ENCODE results near the gene SETBP1. TPM values are rescaled to one million over a fixed set of nuclear protein-coding genes. Genes with fewer than 3 reads are reported as not detected.

Gene SETBP1
- total RNA-seq, 1 donor, result 22.8 TPM

- no peak for TF ChIP-seq CTCF (IDR thresholded peaks at IDR 0.05; ENCODE audit: extremely low read depth, low read depth, low read length)
- no peaks in the 10 kb centered on the region for H3K4me1 ChIP-seq (ENCODE audit: insufficient read depth, low read length)
- no peaks in the 10 kb centered on the region for H3K79me2 ChIP-seq (ENCODE audit: insufficient read depth, low read length)
Measured at GRCh38 chr18:44795241-44795640, 114.6 kb downstream of the SETBP1 start.

GRCh38 chr18:44796429-44797428 is 116.0 kb downstream of the SETBP1 start:
- TF ChIP-seq CTCF (IDR thresholded peaks at IDR 0.05; ENCODE audit: extremely low read depth, low read depth, low read length), result no peak

More at GRCh38 chr18:44795241-44795640, 114.6 kb downstream of the SETBP1 start:
- Histone ChIP-seq H3K27me3 (ENCODE audit: insufficient read depth, low read length) (no peaks in the 10 kb centered on the region), H3K9me3 (ENCODE audit: low read depth, low read length) (no peaks in the 10 kb centered on the region), H4K20me1 (ENCODE audit: insufficient read depth, low read length) (no peaks in the 10 kb centered on the region), H3K27ac (ENCODE audit: low read depth, low read length) (no peak overlapping the region), H2AFZ (ENCODE audit: low read length) (no peak overlapping the region), H3K4me2 (ENCODE audit: insufficient read depth, low read length) (no peak overlapping the region), H3K36me3 (ENCODE audit: insufficient read depth, low read length) (no peaks in the 10 kb centered on the region), H3K4me3 (ENCODE audit: insufficient read depth, low read length) (no peak overlapping the region)
- no peak for DNase-seq (ENCODE audit: insufficient read length, low spot score, missing footprints)

GRCh38 chr18:44798433-44799048 is 117.9 kb downstream of the SETBP1 start:
- H3K27me3 ChIP-seq (ENCODE audit: insufficient read depth, low read length), result no peaks in the 10 kb centered on the region
- no peak for DNase-seq (ENCODE audit: insufficient read length, low spot score, missing footprints)
- no peaks in the 10 kb centered on the region for H3K79me2 ChIP-seq (ENCODE audit: insufficient read depth, low read length)
- H3K4me1 ChIP-seq (ENCODE audit: insufficient read depth, low read length), result no peaks in the 10 kb centered on the region
- H3K4me2 ChIP-seq (ENCODE audit: insufficient read depth, low read length), result no peak overlapping the region
- H3K27ac ChIP-seq (ENCODE audit: low read depth, low read length), result no peak overlapping the region
- no peaks in the 10 kb centered on the region for H4K20me1 ChIP-seq (ENCODE audit: insufficient read depth, low read length)
- no peak overlapping the region for H2AFZ ChIP-seq (ENCODE audit: low read length)
- no peak overlapping the region for H3K4me3 ChIP-seq (ENCODE audit: insufficient read depth, low read length)
- no peak for TF ChIP-seq CTCF (IDR thresholded peaks at IDR 0.05; ENCODE audit: extremely low read depth, low read depth, low read length)
- H3K9me3 ChIP-seq (ENCODE audit: low read depth, low read length), result no peaks in the 10 kb centered on the region
- no peaks in the 10 kb centered on the region for H3K36me3 ChIP-seq (ENCODE audit: insufficient read depth, low read length)

More at GRCh38 chr18:44796429-44797428, 116.0 kb downstream of the SETBP1 start:
- DNase-seq (ENCODE audit: insufficient read length, low spot score, missing footprints), result no peak
- no peaks in the 10 kb centered on the region for H3K4me1 ChIP-seq (ENCODE audit: insufficient read depth, low read length)
- no peak overlapping the region for H3K27ac ChIP-seq (ENCODE audit: low read depth, low read length)
- no peak overlapping the region for H2AFZ ChIP-seq (ENCODE audit: low read length)
- H4K20me1 ChIP-seq (ENCODE audit: insufficient read depth, low read length), result no peaks in the 10 kb centered on the region
- no peak overlapping the region for H3K4me3 ChIP-seq (ENCODE audit: insufficient read depth, low read length)
- H3K79me2 ChIP-seq (ENCODE audit: insufficient read depth, low read length), result no peaks in the 10 kb centered on the region
- no peaks in the 10 kb centered on the region for H3K27me3 ChIP-seq (ENCODE audit: insufficient read depth, low read length)
- no peaks in the 10 kb centered on the region for H3K36me3 ChIP-seq (ENCODE audit: insufficient read depth, low read length)
- no peak overlapping the region for H3K4me2 ChIP-seq (ENCODE audit: insufficient read depth, low read length)
- no peaks in the 10 kb centered on the region for H3K9me3 ChIP-seq (ENCODE audit: low read depth, low read length)

DNA sequence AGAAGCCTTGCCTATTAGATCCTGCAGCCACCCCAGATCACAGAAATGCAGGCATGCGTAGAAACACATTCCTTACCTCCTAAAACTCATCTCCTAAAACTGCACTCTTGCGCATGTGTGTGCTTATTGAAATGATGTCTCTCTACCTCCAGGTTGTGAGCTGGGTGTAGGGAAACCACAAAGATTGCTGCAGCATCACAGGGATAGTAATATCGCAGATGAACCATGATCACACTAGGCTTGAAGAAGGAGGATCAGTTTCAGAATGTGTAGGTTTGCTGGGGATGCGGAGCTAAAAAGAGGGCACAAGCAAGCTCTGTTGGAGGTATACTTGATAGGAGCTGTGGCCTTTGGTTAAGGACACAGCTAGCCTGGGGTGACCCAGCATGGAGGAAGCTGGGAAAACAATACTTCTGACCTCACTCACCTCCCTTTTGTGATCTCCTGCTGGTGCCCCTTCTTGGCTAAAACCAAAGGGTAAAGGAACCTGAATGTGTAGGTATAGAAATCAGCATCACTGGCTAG is 118.8 kb downstream of the SETBP1 start:
- no peaks in the 10 kb centered on the region for H3K4me1 ChIP-seq (ENCODE audit: insufficient read depth, low read length)
- no peaks in the 10 kb centered on the region for H3K36me3 ChIP-seq (ENCODE audit: insufficient read depth, low read length)
- no peak overlapping the region for H2AFZ ChIP-seq (ENCODE audit: low read length)
- DNase-seq (ENCODE audit: insufficient read length, low spot score, missing footprints), result no peak
- no peaks in the 10 kb centered on the region for H3K79me2 ChIP-seq (ENCODE audit: insufficient read depth, low read length)
- H3K27me3 ChIP-seq (ENCODE audit: insufficient read depth, low read length), result no peaks in the 10 kb centered on the region
- H4K20me1 ChIP-seq (ENCODE audit: insufficient read depth, low read length), result no peaks in the 10 kb centered on the region
- no peak overlapping the region for H3K27ac ChIP-seq (ENCODE audit: low read depth, low read length)
- H3K4me2 ChIP-seq (ENCODE audit: insufficient read depth, low read length), result no peak overlapping the region
- H3K9me3 ChIP-seq (ENCODE audit: low read depth, low read length), result no peaks in the 10 kb centered on the region
- H3K4me3 ChIP-seq (ENCODE audit: insufficient read depth, low read length), result no peak overlapping the region
- TF ChIP-seq CTCF (IDR thresholded peaks at IDR 0.05; ENCODE audit: extremely low read depth, low read depth, low read length), result no peak

Data from osteoblast (primary cell).